HepG2 (cell line): ENCODE results near the gene MYCBPAP. TPM values are rescaled to one million over a fixed set of nuclear protein-coding genes. Genes with fewer than 3 reads are reported as not detected.

Source experiments
- ATAC-seq: fragments of 200-7000 bp; cut with Tn5 transposase; 3 replicates; pipeline ENCODE4 v1.9.1; 2020; ENCODE audit warnings: mild to moderate bottlenecking, moderate library complexity
- BruUV-seq: library from RNA; stranded (reverse); fragments of 400-500 nt; replicated peaks from 2 replicates; lab custom pipeline; 2021; lab: Mats Ljungman, UMichigan
- CTCF ChIA-PET: fragments of 300-600 bp; formaldehyde crosslinking; extraction: SDS; loops from one replicate; lab custom pipeline; 2021; ENCODE audit warnings: low total read pairs, inconsistent platforms, low intra/inter-chr PET ratio; lab: Yijun Ruan, JAX
- POLR2A ChIA-PET: fragments of 350-600 bp; sonication (Branson Sonifier 250); formaldehyde crosslinking; loops from one replicate; lab custom pipeline; 2020; ENCODE audit warnings: antibody characterized with exemption, inconsistent platforms; lab: Yijun Ruan, JAX
- DNase-seq: peaks from one replicate; pipeline ENCODE4 v3.0.0-alpha.2; 2015; ENCODE audit warnings: low spot score
- FAIRE-seq: peaks from 3 replicates; lab custom pipeline; 2011; peaks lifted over from hg19 to GRCh38; lab: Jason Lieb, UNC
- H2AFZ ChIP-seq: one replicate; pipeline ENCODE4 v1.6.1; 2011; ENCODE audit warnings: low read length, inconsistent platforms
- H3K27ac ChIP-seq: fragments of 300-600 bp; 3 replicates; pipeline ENCODE4 v1.8.0; 2011; ENCODE audit warnings: mixed run types, mild to moderate bottlenecking, mixed read lengths, low read length, inconsistent platforms; ENCODE audit not compliant: insufficient read depth; ENCODE audit errors: extremely low read length
- H3K27me3 ChIP-seq, 2 experiments: fragments of 200-600 bp in 1 of 2; 2 replicates in 1 of 2; 3 replicates in 1 of 2; pipeline versions ENCODE4 v1.6.0 to v1.8.0; 2011; ENCODE audit warnings: low read length in 2 of 2, mild to moderate bottlenecking in 2 of 2, moderate library complexity in 2 of 2, inconsistent platforms in 1 of 2; ENCODE audit not compliant: insufficient read depth in 2 of 2, control insufficient read depth in 1 of 2
- H3K36me3 ChIP-seq, 2 experiments: fragments of 200-600 bp in 1 of 2; replicated peaks in 1 of 2; 2 replicates in 1 of 2; 3 replicates in 1 of 2; pipeline versions ENCODE4 v1.5.1 to v1.8.0; 2011; ENCODE audit warnings: low read length in 2 of 2, inconsistent platforms in 1 of 2; ENCODE audit not compliant: insufficient read depth in 2 of 2, control insufficient read depth in 1 of 2
- H3K4me1 ChIP-seq: 2 replicates; pipeline ENCODE4 v1.5.1; 2012; ENCODE audit warnings: low read length, inconsistent platforms; ENCODE audit not compliant: insufficient read depth
- H3K4me2 ChIP-seq: 2 replicates; pipeline ENCODE4 v1.6.0; 2011; ENCODE audit warnings: low read depth, low read length, inconsistent platforms
- H3K4me3 ChIP-seq, 3 experiments: fragments of 200-600 bp in 1 of 3; sonication (generic), shearing (Covaris generic) in 1 of 3; replicated peaks in 1 of 3; 2 replicates each; pipeline ENCODE4 v1.5.1; 2011 to 2016; ENCODE audit warnings: low read length in 3 of 3, inconsistent platforms in 2 of 3, low read depth in 2 of 3, mild to moderate bottlenecking in 2 of 3, control low read depth in 1 of 3, mixed read lengths in 1 of 3; ENCODE audit not compliant: insufficient read depth in 1 of 3
- H3K79me2 ChIP-seq: one replicate; pipeline ENCODE4 v1.6.1; 2011; ENCODE audit warnings: low read length, inconsistent platforms; ENCODE audit not compliant: insufficient read depth
- H3K9ac ChIP-seq: 2 replicates; pipeline ENCODE4 v1.6.0; 2011; ENCODE audit warnings: mild to moderate bottlenecking, low read depth, low read length, inconsistent platforms; ENCODE audit not compliant: insufficient read depth
- H3K9me3 ChIP-seq: 2 replicates; pipeline ENCODE4 v1.5.1; 2012; ENCODE audit warnings: mild to moderate bottlenecking, low read length
- H4K20me1 ChIP-seq: 2 replicates; pipeline ENCODE4 v1.6.0; 2011; ENCODE audit warnings: inconsistent platforms, mild to moderate bottlenecking, low read length, moderate library complexity; ENCODE audit not compliant: insufficient read depth
- HNRNPL ChIP-seq: fragments of 200-400 bp; formaldehyde crosslinking; IDR thresholded peaks from 2 replicates; pipeline ENCODE4 v1.6.1; 2017; ENCODE audit warnings: mild to moderate bottlenecking, low read depth, low read length
- MED8 ChIP-seq: sonication (generic); formaldehyde crosslinking; IDR thresholded peaks from 2 replicates; pipeline ENCODE4 v1.8.1; 2023; ENCODE audit warnings: mild to moderate bottlenecking, missing genetic modification reagents; ENCODE audit not compliant: insufficient replicate concordance
- RBM22 ChIP-seq: fragments of 200-400 bp; formaldehyde crosslinking; optimal IDR thresholded peaks from 2 replicates; pipeline ENCODE3; 2017; ENCODE audit warnings: mild to moderate bottlenecking, low read length, moderate library complexity
- ZNF382 ChIP-seq: sonication (generic); formaldehyde crosslinking; IDR thresholded peaks from 2 replicates; pipeline ENCODE4 v1.5.0; 2020; ENCODE audit warnings: missing genetic modification reagents, mild to moderate bottlenecking, borderline replicate concordance
- ZNF547 ChIP-seq: sonication (generic); formaldehyde crosslinking; IDR thresholded peaks from 2 replicates; pipeline ENCODE4 v1.5.1; 2020; ENCODE audit warnings: mild to moderate bottlenecking, missing genetic modification reagents
- ZNF629 ChIP-seq: sonication (generic); formaldehyde crosslinking; conservative IDR thresholded peaks from 2 replicates; pipeline ENCODE4 v1.5.0; 2020; ENCODE audit warnings: missing genetic modification reagents
- ZSCAN21 ChIP-seq: sonication (generic); formaldehyde crosslinking; IDR thresholded peaks from 2 replicates; pipeline ENCODE4 v1.8.0; 2022; ENCODE audit warnings: mild to moderate bottlenecking, missing genetic modification reagents, moderate library complexity, borderline replicate concordance
- WGBS: methylation state at CpG from one replicate; pipeline ENCODE4 v1.1.6; 2017; ENCODE audit warnings: low lambda C conversion rate; 5-methylcytosine and 5-hydroxymethylcytosine counted together
- in situ Hi-C: cut with HindIII; loops from 2 replicates; pipeline ENCODE4 v1.10.0; 2017; ENCODE audit warnings: low pct_unique_long_range_greater_than_20kb; ENCODE audit not compliant: extremely low pct_ligation_motif_present
- intact Hi-C: fragments of 100-400 bp; cut with micrococcal nuclease; formaldehyde crosslinking; loops from one replicate; pipeline ENCODE4 v1.10.0; 2022; ENCODE audit not compliant: unreplicated experiment
- polyA plus RNA-seq, 8 experiments: library from polyadenylated mRNA; depleted of rRNA in 3 of 8; stranded (reverse) in 7 of 8; unstranded in 1 of 8; fragments of >200 nt; fragmentation: Illumina TruSeq in 4 of 8; extraction: Trizol in 4 of 8; gene quantifications; 2 replicates each; pipeline versions ENCODE4 v1.2.1 to v1.2.3, GENCODE V29; 2011 to 2016; ENCODE audit warnings: low read depth in 4 of 8, missing spikeins in 1 of 8, mixed read lengths in 1 of 8; ENCODE audit not compliant: insufficient read depth in 1 of 8
- total RNA-seq, 5 experiments: library from RNA; depleted of rRNA; stranded (reverse); fragments of >200 nt; fragmentation: Illumina TruSeq; extraction: Trizol; gene quantifications; 2 replicates each; pipeline ENCODE4 v1.2.3, GENCODE V29; 2016; ENCODE audit warnings: low read depth in 1 of 5
- TF ChIP-seq, protein P1 (sequence below): sonication (generic); formaldehyde crosslinking; IDR thresholded peaks from 2 replicates; pipeline ENCODE4 v1.8.1; 2023; ENCODE audit warnings: mild to moderate bottlenecking, missing genetic modification reagents

MYCBPAP gene
- total and polyA plus RNA-seq, 2 of the 13 experiments (the other 11 are each of a cell fraction or from before 2014, with no cell fraction given) = 0.22 to 0.24 TPM

DNA sequence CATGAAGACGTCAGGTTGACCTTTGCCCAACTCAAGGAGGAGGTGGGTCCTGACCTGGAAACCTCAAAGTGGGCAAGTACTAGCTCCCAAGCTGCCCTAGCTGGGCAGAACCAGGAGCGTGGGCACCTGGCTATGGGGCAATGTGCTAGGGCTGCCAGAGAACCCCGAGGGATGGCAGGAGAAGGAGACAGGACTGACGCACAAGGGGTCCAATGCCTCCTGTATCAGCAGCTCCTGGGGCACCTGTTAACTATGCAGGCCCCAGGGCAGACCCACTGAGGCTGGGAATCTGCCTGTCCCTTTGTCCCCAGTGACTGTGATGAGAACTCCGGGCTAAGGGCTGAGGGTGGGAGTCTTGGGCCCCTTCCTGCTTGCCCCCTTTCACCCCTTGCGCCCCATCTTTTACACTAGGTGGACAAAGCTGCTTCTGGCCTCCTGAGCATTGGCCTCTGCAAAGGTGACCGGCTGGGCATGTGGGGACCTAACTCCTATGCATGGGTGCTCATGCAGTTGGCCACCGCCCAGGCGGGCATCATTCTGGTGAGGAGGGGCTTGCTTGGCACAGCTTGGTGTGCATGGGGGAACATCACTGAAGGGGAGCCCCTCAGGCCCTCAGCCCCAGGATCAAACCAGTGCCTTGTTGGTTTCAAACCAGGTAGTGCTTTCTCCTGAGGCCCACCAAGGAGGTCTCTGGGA lies 47.3 kb upstream of the MYCBPAP start:
- H3K27ac ChIP-seq = no peak overlapping the region
- peaks cover 5 to 18% of the 10 kb centered on the region in 2 experiments; a peak in 4 of 5 replicates for H3K36me3 ChIP-seq
- no peak overlapping the region for H3K4me2 ChIP-seq
- no peak overlapping the region for H2AFZ ChIP-seq
- FAIRE-seq = no peak
- ChIA-PET POLR2A (interaction anchor here (2.8 kb wide), 1 partner anchor 32 kb away, joined by 23 read pairs; no protein-coding TSS in a partner anchor), CTCF (no interaction called here)
- no peaks in the 10 kb centered on the region; the same call in 1 of the 2 replicates for H4K20me1 ChIP-seq
- 95% methylated on average over 8 of the region's 9 CpGs for WGBS
- BruUV-seq = no TSS peak
- ATAC-seq = no peak
- H3K79me2 ChIP-seq = no peaks in the 10 kb centered on the region
- H3K4me1 ChIP-seq = peaks cover 24% of the 10 kb centered on the region
- DNase-seq = no peak
- H3K9ac ChIP-seq = no peak overlapping the region
- no peak overlapping the region for H3K4me3 ChIP-seq
- TF ChIP-seq RBM22 = peak; percentile 7
- no peak for TF ChIP-seq ZNF382 (CRISPR knock-in tag)
- peak; percentile 28 for TF ChIP-seq MED8 (CRISPR knock-in tag)
- TF ChIP-seq ZSCAN21 (CRISPR knock-in tag) = no peak
- 0 out of 2 replicates have a peak, but pooled peaks have one; percentile 29 for TF ChIP-seq ZNF547 (CRISPR knock-in tag)
- no peak for TF ChIP-seq ZNF629 (CRISPR knock-in tag)
- TF ChIP-seq, protein P1, sequence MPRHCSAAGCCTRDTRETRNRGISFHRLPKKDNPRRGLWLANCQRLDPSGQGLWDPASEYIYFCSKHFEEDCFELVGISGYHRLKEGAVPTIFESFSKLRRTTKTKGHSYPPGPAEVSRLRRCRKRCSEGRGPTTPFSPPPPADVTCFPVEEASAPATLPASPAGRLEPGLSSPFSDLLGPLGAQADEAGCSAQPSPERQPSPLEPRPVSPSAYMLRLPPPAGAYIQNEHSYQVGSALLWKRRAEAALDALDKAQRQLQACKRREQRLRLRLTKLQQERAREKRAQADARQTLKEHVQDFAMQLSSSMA (CRISPR knock-in tag) = 0 out of 2 replicates have a peak, but pooled peaks have one; percentile 56
- 0 out of 2 replicates have a peak, but pooled peaks have one; percentile 21 for TF ChIP-seq HNRNPL
- no peaks in the 10 kb centered on the region for H3K9me3 ChIP-seq
- in situ Hi-C loops (no loop called here), intact Hi-C loops (no loop called here)
- no peaks in the 10 kb centered on the region for H3K27me3 ChIP-seq
